HepG2 (cell line): Measurements from ENCODE around the gene EIF6.

Experiments used
- ZNF547 ChIP-seq: sonication (generic); formaldehyde crosslinking; IDR thresholded peaks from 2 replicates; pipeline ENCODE4 v1.5.1; 2020; ENCODE audit warnings: mild to moderate bottlenecking, missing genetic modification reagents
- ZSCAN29 ChIP-seq: sonication (generic); formaldehyde crosslinking; conservative IDR thresholded peaks from 2 replicates; pipeline ENCODE4 v1.4.0; 2020; ENCODE audit warnings: mild to moderate bottlenecking, missing genetic modification reagents
- TF ChIP-seq, protein P1 (sequence below): sonication (generic); formaldehyde crosslinking; IDR thresholded peaks from 2 replicates; pipeline ENCODE4 v1.5.0; 2020; ENCODE audit warnings: missing genetic modification reagents

DNA sequence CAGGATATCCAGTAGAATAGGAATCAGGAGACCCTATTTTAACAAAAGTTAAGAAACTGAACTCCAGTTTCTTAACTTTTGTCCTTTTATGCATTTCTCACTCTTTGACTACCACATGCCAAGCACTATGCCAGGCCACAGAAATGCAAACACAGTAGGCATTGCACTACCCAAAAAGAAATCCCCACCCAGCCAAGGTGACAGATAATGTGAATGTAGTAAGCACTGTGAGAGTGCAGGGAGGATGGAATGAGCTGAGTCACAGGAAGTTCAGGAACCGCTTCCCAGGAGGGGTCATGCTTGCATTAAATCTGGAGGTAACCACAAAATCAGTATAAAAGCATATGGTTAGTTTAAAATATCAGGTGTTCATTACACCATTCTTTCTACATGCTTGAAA, 27.7 kb upstream of the EIF6 start:
- TF ChIP-seq ZNF547 (CRISPR knock-in tag), result no peak
- TF ChIP-seq, protein P1, sequence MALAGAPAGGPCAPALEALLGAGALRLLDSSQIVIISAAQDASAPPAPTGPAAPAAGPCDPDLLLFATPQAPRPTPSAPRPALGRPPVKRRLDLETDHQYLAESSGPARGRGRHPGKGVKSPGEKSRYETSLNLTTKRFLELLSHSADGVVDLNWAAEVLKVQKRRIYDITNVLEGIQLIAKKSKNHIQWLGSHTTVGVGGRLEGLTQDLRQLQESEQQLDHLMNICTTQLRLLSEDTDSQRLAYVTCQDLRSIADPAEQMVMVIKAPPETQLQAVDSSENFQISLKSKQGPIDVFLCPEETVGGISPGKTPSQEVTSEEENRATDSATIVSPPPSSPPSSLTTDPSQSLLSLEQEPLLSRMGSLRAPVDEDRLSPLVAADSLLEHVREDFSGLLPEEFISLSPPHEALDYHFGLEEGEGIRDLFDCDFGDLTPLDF (CRISPR knock-in tag), result no peak
- TF ChIP-seq ZSCAN29 (CRISPR knock-in tag), result no peak
